Cardiac septum (tissue), 1 donor: Measurements from ENCODE around the gene SLC48A1. TPM values are rescaled to one million over a fixed set of nuclear protein-coding genes. Genes with fewer than 3 reads are reported as not detected.

Experiments used
- total RNA-seq: library from RNA; stranded (reverse); fragmentation: NEBNext Ultra II Directional; extraction: Animal tissue kit (Norgen Biotek cat#: 25700); gene quantifications from one replicate; pipeline ENCODE4 v1.2.1, GENCODE V29; 2021
- donor health status: DM: no; HTN: no; CAD: no.

The SLC48A1 gene
- total RNA-seq, 1 donor from 2014 or later, result 20.7 TPM

Other genes with a start within 250 kb of the SLC48A1 start
- 21.0 TPM for gene RPAP3, start 67.2 kb upstream of the SLC48A1 start, total RNA-seq
- 0.24 TPM for gene ENDOU, start 47.7 kb upstream of the SLC48A1 start, total RNA-seq
- 26.3 TPM for gene RAPGEF3, start 14.4 kb upstream of the SLC48A1 start, total RNA-seq
- 62.7 TPM for gene HDAC7, start 46.7 kb downstream of the SLC48A1 start, total RNA-seq
- 1.3 TPM for gene VDR, start 131.8 kb downstream of the SLC48A1 start, total RNA-seq
- gene TMEM106C, start 190.4 kb downstream of the SLC48A1 start, total RNA-seq, result 37.5 TPM
- 0.13 TPM for gene COL2A1, start 231.2 kb downstream of the SLC48A1 start, total RNA-seq